ENCODE measurements around the gene A3GALT2.

The A3GALT2 gene

DNA sequence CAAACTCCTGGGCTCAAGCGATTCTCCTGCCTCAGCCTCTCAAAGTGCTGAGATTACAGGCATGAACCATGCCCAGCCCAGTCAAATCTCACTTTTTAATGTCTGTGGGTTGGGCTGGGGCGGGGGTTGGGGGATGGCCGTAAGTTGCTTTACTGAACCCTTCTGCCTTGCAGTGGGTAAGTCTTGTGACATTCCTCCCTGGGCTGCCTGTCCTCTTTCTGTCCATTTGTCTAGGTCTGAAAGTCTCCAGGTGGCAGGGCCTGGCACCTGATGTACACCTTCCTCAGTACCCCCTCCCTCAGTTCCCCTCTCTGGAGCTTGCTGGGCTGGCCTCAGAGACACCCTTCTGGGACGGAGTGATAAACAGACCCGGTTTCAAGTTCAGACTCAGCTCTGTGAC lies 51.3 kb downstream of the A3GALT2 start:
- no peak for DNase-seq (ENCODE audit: low read depth)
- TF ChIP-seq, protein P1, sequence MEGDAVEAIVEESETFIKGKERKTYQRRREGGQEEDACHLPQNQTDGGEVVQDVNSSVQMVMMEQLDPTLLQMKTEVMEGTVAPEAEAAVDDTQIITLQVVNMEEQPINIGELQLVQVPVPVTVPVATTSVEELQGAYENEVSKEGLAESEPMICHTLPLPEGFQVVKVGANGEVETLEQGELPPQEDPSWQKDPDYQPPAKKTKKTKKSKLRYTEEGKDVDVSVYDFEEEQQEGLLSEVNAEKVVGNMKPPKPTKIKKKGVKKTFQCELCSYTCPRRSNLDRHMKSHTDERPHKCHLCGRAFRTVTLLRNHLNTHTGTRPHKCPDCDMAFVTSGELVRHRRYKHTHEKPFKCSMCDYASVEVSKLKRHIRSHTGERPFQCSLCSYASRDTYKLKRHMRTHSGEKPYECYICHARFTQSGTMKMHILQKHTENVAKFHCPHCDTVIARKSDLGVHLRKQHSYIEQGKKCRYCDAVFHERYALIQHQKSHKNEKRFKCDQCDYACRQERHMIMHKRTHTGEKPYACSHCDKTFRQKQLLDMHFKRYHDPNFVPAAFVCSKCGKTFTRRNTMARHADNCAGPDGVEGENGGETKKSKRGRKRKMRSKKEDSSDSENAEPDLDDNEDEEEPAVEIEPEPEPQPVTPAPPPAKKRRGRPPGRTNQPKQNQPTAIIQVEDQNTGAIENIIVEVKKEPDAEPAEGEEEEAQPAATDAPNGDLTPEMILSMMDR (conservative IDR thresholded peaks at IDR 0.05; ENCODE audit: low read depth, low read length): no peak
- no peak overlapping the region for H3K4me3 ChIP-seq (ENCODE audit: low read length)

DNA sequence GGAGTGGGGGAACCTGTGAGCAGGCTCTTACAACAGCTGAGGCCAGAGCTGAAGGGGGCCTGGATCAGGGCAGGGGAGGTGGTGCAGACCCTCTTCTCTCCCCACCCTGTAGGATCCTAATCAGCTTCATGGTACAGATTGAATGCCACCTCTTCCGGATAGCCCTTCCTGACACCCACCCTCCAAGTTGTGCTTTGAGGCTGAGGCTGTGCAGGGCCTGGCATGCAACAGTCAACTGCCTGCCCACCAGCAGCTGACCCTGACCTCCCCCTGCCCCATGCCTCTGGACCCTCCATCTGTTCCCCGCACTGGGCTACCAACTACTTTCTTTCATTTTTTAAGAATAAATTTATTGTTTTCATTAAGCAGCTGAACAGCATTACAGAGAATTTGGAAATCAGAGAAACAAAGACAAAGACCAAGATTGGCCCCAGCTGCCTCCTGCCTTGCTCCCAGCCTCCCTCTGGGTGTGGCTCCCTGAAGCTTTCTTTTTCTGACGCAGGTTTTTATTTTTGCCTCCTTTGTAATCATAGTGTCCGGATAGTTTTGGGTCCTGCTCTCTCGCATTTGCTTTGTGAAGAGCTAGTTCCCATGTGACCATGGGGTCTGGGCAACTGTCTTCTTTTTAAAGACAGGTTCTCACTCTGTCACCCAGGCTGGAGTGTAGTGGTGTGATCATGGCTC lies 51.8 kb downstream of the A3GALT2 start:
- H3K4me3 ChIP-seq (ENCODE audit: low read length): no peak overlapping the region
- no peak for DNase-seq (ENCODE audit: low read depth)

DNA sequence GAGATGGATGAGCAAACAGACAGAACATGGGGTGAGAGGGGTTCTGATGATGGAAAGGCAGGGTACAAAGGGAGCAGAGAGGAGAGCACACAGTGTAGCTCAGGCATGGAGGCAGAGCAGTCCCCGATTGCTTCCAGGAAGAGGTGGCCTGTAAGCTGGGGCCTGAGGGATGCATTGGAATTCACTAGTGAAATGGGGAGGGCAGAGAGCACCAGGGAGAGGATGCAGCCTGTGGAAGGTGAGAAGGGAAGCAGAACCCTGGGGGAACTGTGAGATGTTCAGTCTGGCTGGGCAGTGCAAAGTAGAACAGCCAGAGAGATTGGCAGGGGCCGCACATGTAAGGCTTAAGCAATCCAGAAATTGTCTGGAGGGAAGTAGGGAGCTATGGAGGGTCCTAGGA lies 52.4 kb downstream of the A3GALT2 start:
- TF ChIP-seq, protein P1 (conservative IDR thresholded peaks at IDR 0.05; ENCODE audit: low read depth, low read length): no peak
- H3K4me3 ChIP-seq (ENCODE audit: low read length): no peak overlapping the region

More for the DNA sequence above, 51.8 kb downstream of the A3GALT2 start:
- TF ChIP-seq, protein P1 (conservative IDR thresholded peaks at IDR 0.05; ENCODE audit: low read depth, low read length): no peak

DNA sequence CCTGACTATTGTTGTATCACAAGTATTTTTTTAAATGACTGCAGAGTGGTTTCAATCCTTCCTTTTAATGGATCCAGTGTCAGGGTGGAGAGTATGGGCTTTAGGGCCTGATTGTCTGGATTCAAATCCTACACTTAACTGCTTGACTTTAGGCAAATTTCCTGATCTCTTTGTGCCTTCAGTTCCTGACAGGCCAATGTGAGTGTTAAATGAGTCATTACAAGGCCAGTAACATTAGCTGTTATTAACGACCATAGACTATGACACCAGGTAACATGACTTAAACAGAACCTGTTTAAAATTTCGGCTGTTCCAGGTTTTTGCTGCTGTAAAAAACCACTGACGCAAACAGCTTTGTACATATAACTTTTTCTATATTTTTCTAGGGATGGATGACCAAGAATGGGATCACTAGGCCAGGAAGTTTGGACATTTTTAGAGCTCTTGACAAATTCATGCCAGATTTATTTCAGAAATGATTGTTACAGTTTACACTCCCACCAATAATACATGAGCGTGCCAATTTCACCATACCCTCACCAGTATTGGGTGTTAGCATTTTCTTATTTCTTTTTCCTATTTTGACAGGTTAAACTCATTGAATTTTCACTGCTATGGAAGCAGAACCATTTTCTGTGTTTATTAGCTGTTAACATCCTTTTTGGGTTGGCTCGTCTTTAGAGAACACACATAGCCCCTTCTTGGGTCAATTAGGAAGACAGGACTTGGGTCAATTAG lies 53.3 kb downstream of the A3GALT2 start:
- no peak for DNase-seq (ENCODE audit: low read depth)
- TF ChIP-seq, protein P1 (conservative IDR thresholded peaks at IDR 0.05; ENCODE audit: low read depth, low read length): no peak

More for the DNA sequence above, 52.4 kb downstream of the A3GALT2 start:
- DNase-seq (ENCODE audit: low read depth): no peak

DNA sequence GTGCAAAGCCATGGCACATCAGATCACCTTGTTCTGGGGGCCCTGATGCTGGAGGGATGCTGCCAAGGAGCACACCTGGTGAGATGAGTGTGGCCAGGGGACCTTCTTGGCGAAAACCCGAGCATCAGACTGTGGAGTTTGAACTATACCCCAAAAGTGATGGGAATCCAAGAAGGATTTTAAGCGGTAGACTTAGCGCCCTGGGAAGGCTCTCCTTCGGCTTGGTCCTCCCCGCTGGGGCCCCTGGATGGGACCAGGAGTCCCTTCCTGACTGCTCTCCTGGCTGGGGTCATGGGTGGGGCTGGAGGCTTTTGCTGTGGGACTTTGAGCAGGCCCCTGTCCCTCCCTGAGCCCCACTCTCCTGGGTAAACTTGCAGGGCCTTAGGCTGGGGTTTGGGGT lies 54.1 kb downstream of the A3GALT2 start:
- TF ChIP-seq, protein P1 (conservative IDR thresholded peaks at IDR 0.05; ENCODE audit: low read depth, low read length): no peak
- DNase-seq (ENCODE audit: low read depth): no peak
- H3K4me3 ChIP-seq (ENCODE audit: low read length): no peak overlapping the region

More for the DNA sequence above, 53.3 kb downstream of the A3GALT2 start:
- H3K4me3 ChIP-seq (ENCODE audit: low read length): no peak overlapping the region

DNA sequence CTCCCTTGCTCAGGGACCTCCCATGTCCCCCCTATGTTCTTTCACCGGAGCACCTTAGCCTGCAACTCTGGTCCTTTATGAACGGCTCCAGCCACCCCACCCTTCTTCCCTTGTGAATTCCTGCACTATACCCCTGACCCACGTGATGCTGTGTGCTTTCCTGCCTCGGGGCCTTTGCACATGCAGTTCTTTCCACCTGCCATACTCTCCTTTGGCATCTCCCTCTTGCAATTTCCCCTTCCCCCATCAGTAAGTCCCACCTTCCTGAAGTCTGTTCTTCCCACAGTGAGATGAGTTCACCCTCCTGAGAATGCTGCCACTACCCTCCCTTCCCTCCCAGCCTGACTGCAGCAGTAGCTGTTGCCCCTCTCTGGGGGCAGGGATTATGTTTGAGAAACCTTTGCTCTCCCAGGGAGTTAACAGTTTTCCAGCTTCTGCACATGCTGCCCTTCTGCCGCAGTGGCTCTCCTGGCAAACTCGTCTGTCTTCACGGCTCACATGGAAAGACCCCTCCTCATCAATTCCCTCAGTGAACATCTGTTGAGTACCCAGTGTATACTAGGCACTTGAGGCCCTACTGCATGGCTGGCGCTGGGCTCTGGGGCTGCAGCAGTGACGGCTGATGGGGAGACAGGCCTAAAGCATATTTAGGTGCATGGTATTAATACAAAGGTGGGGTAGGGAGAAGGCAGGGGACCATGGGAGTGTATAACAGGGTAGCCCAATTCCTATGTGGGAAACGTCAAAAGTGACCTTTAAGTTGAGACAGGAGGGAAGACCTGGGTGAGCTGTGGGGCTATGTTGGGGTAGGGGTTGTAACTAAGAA lies 54.9 kb downstream of the A3GALT2 start:
- H3K4me3 ChIP-seq (ENCODE audit: low read length): no peak overlapping the region
- DNase-seq (ENCODE audit: low read depth): no peak
- TF ChIP-seq, protein P1 (conservative IDR thresholded peaks at IDR 0.05; ENCODE audit: low read depth, low read length): no peak

Measured in retinal pigment epithelial cell (primary cell).